Stimulated activated CD4-positive, alpha-beta T cell treated with anti-CD3 and anti-CD28 coated beads, TNF-alpha, amount 100 ng/mL, for 1 hour (primary cell): ENCODE measurements around the gene KCNMA1.

Experiments used
- DNase-seq, 3 donors: peaks; one replicate each; pipeline ENCODE4 v3.0.0-alpha.2; 2020; ENCODE audit warnings: low read depth in 3 of 3, low spot score in 1 of 3

The KCNMA1 gene

GRCh38 chr10:77634939-77635338 is 2.7 kb downstream of the KCNMA1 start:
- DNase-seq = no peak

DNA sequence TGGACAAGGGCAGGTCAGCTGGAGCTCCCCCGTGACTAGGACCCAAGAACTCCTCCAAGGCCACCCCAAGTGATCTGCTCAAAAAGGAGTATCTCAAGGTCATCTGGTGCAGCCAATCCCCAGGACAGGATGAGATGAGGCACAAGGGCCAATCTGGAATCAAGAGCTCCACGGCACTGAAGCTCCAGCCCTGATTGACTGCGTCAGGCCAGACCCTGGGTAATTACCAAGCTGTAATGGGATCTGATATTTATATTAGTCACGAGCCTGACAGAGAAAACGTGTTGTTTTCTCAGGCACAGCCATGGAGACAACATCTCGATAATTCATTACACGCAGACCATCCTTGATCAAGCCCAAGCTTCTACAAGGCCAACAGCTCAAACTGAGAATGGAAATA is 4.2 kb downstream of the KCNMA1 start:
- DNase-seq = no peak

DNA sequence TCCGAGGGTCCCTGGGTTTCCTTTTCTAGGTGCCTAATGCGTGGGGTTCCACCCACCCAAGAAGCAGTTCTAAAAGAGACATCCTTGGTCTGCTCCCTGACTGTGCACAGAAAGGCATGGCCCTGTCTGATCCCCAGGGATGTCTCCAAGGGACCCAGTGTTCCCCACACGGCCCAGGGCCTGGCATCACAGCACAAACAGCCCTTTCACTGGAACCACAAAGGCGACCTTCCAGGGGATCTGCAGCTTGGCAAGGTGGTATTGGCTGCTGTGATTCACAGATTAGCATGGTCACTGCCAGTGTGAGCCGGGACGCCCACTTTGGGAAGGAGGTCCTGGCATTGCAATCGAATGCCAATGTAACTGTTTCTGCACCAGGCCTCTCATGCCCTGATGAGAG is 6.4 kb downstream of the KCNMA1 start:
- DNase-seq = no peak

DNA sequence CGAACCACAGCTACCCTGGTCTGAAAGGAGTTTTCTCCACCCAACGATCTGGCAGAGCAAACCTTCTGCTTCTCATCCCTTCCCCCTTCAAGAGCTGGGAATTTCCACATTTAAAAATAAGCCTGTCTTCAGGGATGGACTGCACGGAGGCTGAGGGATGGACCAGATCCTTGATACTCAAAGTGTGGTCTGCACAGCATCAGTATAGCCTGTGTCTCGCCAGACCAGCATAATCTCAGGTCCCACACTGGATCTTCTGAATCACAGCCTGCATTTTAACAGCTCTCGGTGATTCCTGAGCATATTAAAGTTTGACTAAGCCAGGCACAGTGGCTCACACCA is 7.1 kb downstream of the KCNMA1 start:
- DNase-seq = no peak

DNA sequence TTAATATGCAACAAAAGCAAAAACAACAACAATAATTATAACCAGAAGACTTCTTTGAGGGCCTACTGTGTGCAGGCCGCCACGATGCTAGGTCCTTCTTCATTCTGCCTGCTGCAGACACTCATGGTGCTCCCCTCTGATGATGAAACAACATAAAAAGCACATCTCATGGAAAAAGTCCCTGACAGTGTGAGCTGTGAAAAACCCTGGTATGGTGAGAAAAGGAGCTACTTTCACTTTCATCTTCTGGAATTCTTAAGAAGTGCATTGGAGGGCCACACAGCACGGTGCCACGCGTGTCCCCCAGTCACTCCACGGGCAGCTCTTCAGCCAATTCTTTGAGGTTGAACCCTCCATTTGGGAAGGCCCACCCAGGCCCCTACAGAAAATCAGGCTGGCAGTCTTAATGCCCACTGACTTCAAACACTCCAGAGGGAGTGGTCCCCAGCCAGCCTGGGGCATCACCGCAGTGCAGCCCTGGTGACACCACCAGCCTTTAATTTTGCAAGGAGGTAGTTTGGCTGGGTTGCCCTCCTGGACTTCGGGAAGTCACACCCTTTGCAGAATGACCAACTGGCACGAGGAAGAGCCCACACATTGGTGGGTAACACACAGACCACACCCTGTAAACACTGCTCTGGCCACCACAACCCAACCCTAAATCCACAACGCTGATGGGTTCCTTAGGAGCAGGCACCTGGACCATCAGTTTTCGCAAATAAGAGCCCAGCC is 7.7 kb downstream of the KCNMA1 start:
- no peak for DNase-seq

DNA sequence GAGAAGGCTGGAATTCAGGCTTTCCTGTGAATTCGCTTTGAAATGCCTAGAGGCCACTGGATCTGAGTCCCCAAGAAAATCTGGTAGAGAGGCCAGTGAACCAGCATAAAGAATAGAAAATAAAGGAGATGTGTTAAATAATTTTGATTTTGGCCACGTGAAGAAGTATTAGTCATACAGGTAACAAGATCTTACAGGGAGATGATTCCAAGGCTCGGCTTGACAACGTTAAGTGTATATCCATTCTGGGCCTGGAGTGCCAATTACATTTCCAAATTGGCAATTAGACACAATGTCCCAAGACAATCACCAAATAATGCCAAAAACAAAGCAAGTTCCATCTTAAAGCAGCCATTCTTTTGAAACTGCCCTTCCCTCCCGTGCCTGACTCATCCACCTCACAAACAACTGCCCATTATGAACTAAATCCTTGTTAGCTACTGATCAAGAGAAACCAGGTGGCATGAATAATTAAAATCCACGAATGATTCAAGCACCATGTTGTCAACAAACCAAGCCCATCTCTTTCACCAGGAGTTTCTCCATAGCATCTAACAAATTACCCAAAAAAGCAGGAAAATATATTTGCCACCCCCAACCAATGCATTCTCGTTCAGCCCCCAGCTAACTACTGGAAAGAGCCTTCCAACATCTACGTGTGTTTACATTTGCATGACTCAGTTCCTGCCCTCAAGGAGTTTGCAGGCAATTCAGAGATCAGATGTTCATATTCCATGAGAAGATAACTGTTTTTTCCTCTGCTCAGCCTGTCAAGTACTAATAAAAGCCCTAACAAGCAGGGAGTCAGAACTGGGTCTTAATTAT is 8.5 kb downstream of the KCNMA1 start:
- no peak for DNase-seq

- DNase-seq = no peak
These were observed 11.2 kb downstream of the KCNMA1 start for GRCh38 chr10:77626266-77626935.

GRCh38 chr10:77625379-77625778 is 12.2 kb downstream of the KCNMA1 start:
- DNase-seq = no peak

DNA sequence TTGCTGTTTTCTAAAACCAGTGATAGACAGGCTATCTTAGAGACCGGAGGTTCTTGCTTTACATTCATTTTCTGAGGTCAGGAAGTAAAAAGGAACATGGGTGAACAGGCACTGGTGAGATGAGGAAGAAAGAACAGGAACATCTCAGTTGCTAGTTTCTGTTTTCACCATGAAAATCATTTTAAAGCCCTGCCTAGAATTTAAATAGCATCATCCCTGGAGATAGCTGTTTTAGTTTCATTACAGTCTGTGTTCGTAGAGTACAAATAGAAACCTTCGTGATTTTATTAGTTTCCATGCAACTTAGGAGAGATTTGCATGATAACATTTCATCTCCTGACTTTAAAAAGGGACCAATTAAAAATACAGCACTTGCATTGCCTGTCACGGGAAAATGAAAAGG is 14.7 kb downstream of the KCNMA1 start:
- no peak for DNase-seq

DNA sequence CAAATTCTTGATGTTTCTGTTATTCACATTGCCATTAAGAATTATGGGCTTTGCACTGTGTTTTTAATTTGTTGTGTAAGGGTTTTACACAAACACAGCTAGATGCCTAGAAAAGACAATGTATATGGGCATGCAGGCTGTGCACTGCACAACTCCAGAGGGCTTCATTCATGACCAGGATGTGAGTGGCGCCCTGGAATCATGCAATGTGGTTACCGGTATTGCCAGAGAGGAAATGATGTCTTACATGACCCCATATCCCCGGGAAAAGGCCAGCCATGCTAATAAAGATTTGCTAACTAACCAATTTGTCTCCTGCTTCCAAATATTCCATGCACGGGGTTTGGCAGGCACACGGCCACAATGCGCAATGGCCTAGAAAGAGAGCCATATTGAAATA is 16.9 kb downstream of the KCNMA1 start:
- DNase-seq = no peak

DNA sequence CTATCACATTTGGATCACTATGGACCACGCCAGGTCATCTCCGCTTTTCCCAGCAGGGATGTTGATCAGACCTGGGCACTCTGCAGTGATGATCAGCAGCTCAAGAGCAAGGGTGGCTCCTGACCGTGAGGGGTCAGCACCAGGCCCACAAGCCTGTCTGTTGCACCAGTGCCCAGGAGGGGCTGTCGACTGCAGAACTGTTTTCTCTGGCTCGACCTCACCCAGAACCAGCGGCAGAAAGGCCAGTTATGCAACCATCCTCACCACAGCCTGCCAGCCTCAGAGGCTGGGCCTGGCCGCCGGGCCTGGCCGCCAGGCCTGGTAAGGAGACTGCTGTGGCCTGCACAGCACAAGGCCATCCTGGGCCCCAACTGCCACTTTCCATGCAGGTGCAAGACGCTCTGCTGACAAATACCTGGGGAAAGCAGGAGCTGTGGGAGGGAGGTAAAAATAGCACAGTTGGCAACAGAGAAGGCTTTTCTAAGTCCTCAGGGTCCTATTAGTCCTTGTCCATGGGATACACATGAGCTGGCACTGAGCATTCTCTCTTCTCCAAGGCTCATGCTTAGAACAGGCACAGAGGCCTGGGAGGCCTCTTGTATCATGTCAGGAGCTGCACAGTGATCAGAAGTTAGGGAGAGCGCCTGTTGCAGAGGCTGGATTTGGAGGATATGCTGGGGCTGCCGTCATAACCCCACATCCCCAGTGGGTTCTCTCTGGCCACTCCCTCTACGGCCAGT is 17.5 kb downstream of the KCNMA1 start:
- DNase-seq = no peak

DNA sequence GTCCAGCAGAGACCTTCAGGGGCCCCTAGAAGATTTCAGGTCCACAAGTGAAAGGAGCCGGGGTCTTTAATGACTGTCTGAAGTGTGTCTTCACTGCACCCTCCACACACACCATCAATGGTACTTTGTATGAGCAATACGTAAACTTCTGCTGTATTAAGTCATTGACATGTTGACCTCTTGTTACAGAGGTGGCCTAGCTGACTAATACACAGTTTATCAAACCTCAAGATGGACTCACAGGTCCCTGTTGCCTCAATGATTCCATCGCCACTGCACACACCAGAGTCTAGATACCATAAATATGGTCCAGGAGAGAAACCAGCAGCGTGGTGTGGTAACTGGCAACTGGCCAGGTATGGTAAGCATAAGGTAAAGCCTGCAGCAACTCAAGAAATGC is 19.5 kb downstream of the KCNMA1 start:
- DNase-seq = no peak

GRCh38 chr10:77616766-77617165 is 20.8 kb downstream of the KCNMA1 start:
- DNase-seq = no peak

DNA sequence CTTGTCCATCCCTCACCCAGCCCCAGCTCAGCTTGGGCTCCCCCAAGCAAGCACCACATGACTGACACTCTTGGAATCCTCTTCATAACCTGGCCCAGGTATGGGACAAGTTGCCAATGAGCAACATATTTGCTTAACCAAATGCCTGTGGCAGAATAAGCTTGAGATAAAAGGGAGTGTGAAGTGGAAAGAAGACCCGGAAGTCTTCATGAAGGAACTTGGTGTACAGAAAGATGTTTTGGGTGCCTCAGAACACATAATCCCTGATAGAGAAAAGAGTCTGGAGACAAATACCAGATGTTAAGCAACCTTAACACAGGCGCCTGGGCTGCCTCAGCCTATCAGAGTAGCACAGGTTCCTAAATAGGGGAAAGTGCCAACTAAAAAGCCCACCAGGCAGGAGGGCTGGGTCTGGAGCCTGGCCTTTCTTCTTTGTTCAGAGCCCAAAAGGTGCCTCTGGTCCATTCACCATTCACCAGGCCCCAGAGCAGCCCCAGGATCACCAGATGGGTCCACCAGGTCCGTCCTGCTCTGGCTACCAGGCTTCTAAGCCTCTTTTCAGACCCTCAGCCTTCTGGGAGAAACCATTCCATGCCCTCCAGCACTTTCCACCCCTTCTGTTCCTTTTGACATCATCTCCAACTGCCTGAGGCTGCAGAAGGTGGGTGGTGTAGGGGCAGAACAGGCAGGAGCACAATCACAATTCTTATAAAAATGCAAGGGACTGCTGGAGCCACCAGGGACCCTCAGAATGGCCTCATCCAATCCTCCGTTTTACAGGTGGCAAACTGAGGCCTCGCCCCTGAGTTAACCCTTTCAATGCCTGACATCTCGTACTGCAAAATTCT is 22.6 kb downstream of the KCNMA1 start:
- DNase-seq = no peak

- no peak for DNase-seq
These were observed 24.0 kb downstream of the KCNMA1 start for GRCh38 chr10:77613476-77614130.

GRCh38 chr10:77611670-77612069 is 25.9 kb downstream of the KCNMA1 start:
- no peak for DNase-seq

- DNase-seq = no peak
These were observed 26.4 kb downstream of the KCNMA1 start for GRCh38 chr10:77611221-77611620.

GRCh38 chr10:77609781-77610272 is 27.8 kb downstream of the KCNMA1 start:
- no peak for DNase-seq

- no peak for DNase-seq
These were observed 29.3 kb downstream of the KCNMA1 start for GRCh38 chr10:77608281-77608680.

DNA sequence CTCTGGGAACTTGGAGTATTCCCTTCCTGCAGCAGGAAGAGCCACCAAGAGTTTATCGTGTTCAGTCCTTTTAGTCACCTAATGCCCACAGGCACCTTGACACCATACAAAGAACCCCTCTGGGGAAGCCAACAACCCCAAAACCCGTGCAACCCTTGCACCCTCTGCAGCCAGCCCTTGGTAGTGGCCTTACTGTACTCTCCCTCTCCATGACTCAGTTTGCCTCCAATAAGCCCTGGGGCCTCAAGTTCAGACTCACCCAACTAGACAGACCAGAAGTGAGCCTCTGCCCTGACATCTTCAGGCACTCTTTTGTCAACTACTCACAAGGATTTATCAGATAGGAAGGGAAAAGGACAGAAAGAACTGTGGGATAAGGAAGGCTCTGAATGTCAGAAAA is 30.9 kb downstream of the KCNMA1 start:
- no peak for DNase-seq
